IMR-90 (cell line): ENCODE data around the gene POLR2M. TPM values are rescaled to one million over a fixed set of nuclear protein-coding genes. Genes with fewer than 3 reads are reported as not detected.

Source experiments
- ATAC-seq: fragments of 200-7000 bp; cut with Tn5 transposase; 2 replicates; pipeline ENCODE4 v1.9.1; 2020; ENCODE audit warnings: low read depth, mild to moderate bottlenecking, moderate library complexity
- BruUV-seq: library from RNA; stranded (reverse); fragments of 400-500 nt; replicated peaks from 2 replicates; lab custom pipeline; 2021; lab: Mats Ljungman, UMichigan
- CTCF ChIA-PET: fragments of 300-600 bp; formaldehyde crosslinking; extraction: SDS; loops from one replicate; lab custom pipeline; 2021; ENCODE audit warnings: antibody characterized with exemption; lab: Yijun Ruan, JAX
- POLR2A ChIA-PET: fragments of 300-600 bp; sonication (Branson Sonifier 250); formaldehyde crosslinking; loops from one replicate; lab custom pipeline; 2022; ENCODE audit warnings: antibody characterized with exemption; ENCODE audit not compliant: unreplicated experiment; lab: Charles Lee
- DNase-seq: peaks from one replicate; pipeline ENCODE4 v3.0.0; 2013
- H2AFZ ChIP-seq: replicated peaks from 2 replicates; pipeline ENCODE3; 2013; ENCODE audit warnings: low read length, mild to moderate bottlenecking; ENCODE audit not compliant: poor library complexity
- H2AK5ac ChIP-seq: 2 replicates; pipeline ENCODE4 v1.6.1; 2013; ENCODE audit warnings: low read depth, low read length, inconsistent platforms
- H2AK9ac ChIP-seq: replicated peaks from 2 replicates; pipeline ENCODE3; 2013; ENCODE audit warnings: mild to moderate bottlenecking, low read depth, low read length, moderate library complexity; ENCODE audit not compliant: poor library complexity
- H2BK120ac ChIP-seq: 2 replicates; pipeline ENCODE4 v1.6.1; 2013; ENCODE audit warnings: low read depth, low read length, inconsistent platforms
- H2BK15ac ChIP-seq: 3 replicates; pipeline ENCODE4 v1.6.1; 2013; ENCODE audit warnings: low read depth, low read length, inconsistent platforms
- H2BK20ac ChIP-seq: 2 replicates; pipeline ENCODE4 v1.6.1; 2013; ENCODE audit warnings: low read depth, mild to moderate bottlenecking, inconsistent platforms, low read length, moderate library complexity
- H2BK5ac ChIP-seq: 2 replicates; pipeline ENCODE4 v1.6.1; 2013; ENCODE audit warnings: mild to moderate bottlenecking, low read depth, low read length, inconsistent platforms; ENCODE audit not compliant: poor library complexity, severe bottlenecking
- H3K14ac ChIP-seq: replicated peaks from 2 replicates; pipeline ENCODE4 v1.6.1; 2013; ENCODE audit warnings: low read depth, low read length, inconsistent platforms
- H3K18ac ChIP-seq: 2 replicates; pipeline ENCODE4 v1.6.1; 2013; ENCODE audit warnings: low read depth, low read length, control low read depth
- H3K23ac ChIP-seq: 2 replicates; pipeline ENCODE4 v1.6.1; 2013; ENCODE audit warnings: low read depth, low read length, inconsistent platforms
- H3K27ac ChIP-seq: 2 replicates; pipeline ENCODE4 v1.5.1; 2013; ENCODE audit warnings: mild to moderate bottlenecking, control low read depth, low read length; ENCODE audit not compliant: insufficient read depth
- H3K27me3 ChIP-seq: 2 replicates; pipeline ENCODE4 v1.6.1; 2013; ENCODE audit warnings: low read length; ENCODE audit not compliant: control insufficient read depth, insufficient read depth
- H3K36me3 ChIP-seq: 2 replicates; pipeline ENCODE4 v1.6.1; 2013; ENCODE audit warnings: low read length, mixed read lengths; ENCODE audit not compliant: control insufficient read depth, insufficient read depth
- H3K4ac ChIP-seq: 2 replicates; pipeline ENCODE4 v1.6.1; 2013; ENCODE audit warnings: low read depth, low read length, inconsistent platforms
- H3K4me1 ChIP-seq: 2 replicates; pipeline ENCODE4 v1.6.1; 2013; ENCODE audit warnings: low read length, mixed read lengths; ENCODE audit not compliant: control insufficient read depth, insufficient read depth
- H3K4me2 ChIP-seq: 2 replicates; pipeline ENCODE4 v1.6.1; 2013; ENCODE audit warnings: low read depth, mild to moderate bottlenecking, control low read depth, low read length, moderate library complexity
- H3K4me3 ChIP-seq: 2 replicates; pipeline ENCODE4 v1.5.1; 2013; ENCODE audit warnings: low read depth, mild to moderate bottlenecking, control low read depth, low read length, moderate library complexity; ENCODE audit not compliant: insufficient read depth
- H3K56ac ChIP-seq: 2 replicates; pipeline ENCODE4 v1.6.1; 2013; ENCODE audit warnings: low read length, inconsistent platforms; ENCODE audit not compliant: insufficient read depth; ENCODE audit errors: extremely low read depth
- H3K79me1 ChIP-seq, 2 experiments: 2 replicates each; pipeline ENCODE4 v1.6.1; 2013; ENCODE audit warnings: low read length in 2 of 2, inconsistent platforms in 1 of 2, low read depth in 1 of 2
- H3K9ac ChIP-seq: 2 replicates; pipeline ENCODE4 v1.6.1; 2013; ENCODE audit warnings: low read depth, low read length, control low read depth
- H3K9me1 ChIP-seq: 2 replicates; pipeline ENCODE4 v1.6.1; 2013; ENCODE audit warnings: low read length, inconsistent platforms; ENCODE audit not compliant: insufficient read depth
- H3K9me3 ChIP-seq: 2 replicates; pipeline ENCODE4 v1.6.1; 2013; ENCODE audit warnings: low read length; ENCODE audit not compliant: control insufficient read depth, insufficient read depth
- H4K20me1 ChIP-seq: 2 replicates; pipeline ENCODE4 v1.6.1; 2013; ENCODE audit warnings: low read length, inconsistent platforms; ENCODE audit not compliant: insufficient read depth
- H4K5ac ChIP-seq: 2 replicates; pipeline ENCODE4 v1.6.1; 2013; ENCODE audit warnings: mild to moderate bottlenecking, low read depth, low read length, control low read depth
- H4K8ac ChIP-seq, 2 experiments: 2 replicates each; pipeline ENCODE4 v1.6.1; 2013; ENCODE audit warnings: low read depth in 2 of 2, low read length in 2 of 2, control low read depth in 1 of 2, inconsistent platforms in 1 of 2
- H4K91ac ChIP-seq: 2 replicates; pipeline ENCODE4 v1.6.1; 2013; ENCODE audit warnings: low read depth, low read length, inconsistent platforms; ENCODE audit not compliant: insufficient read depth
- FOS ChIP-seq: fragments of 150-350 bp; IDR thresholded peaks from 2 replicates; pipeline ENCODE4 v1.6.1; 2016; ENCODE audit warnings: low read depth, low read length
- SMC3 ChIP-seq: fragments of 150-350 bp; IDR thresholded peaks from 2 replicates; pipeline ENCODE4 v1.6.1; 2016; ENCODE audit warnings: low read depth, mild to moderate bottlenecking, antibody characterized with exemption, low read length, moderate library complexity
- WGBS, 2 experiments: methylation state at CpG; one replicate each; pipeline versions ENCODE4 v1.1.5 to v1.1.7; 2013; ENCODE audit warnings: missing lambda C conversion rate in 2 of 2; ENCODE audit not compliant: insufficient read length in 1 of 2; ENCODE audit errors: extremely low coverage in 2 of 2; 5-methylcytosine and 5-hydroxymethylcytosine counted together
- dilution Hi-C: fragments of 300-500 bp; cut with HindIII; formaldehyde crosslinking; loops from one replicate; pipeline ENCODE4 v1.14.3; 2018; ENCODE audit warnings: low sequenced_read_pairs; ENCODE audit not compliant: unreplicated experiment
- in situ Hi-C: fragments of 300-500 bp; cut with MboI; formaldehyde crosslinking; loops from 3 replicates; pipeline ENCODE4 v1.14.3; 2019; ENCODE audit warnings: low sequenced_read_pairs, inconsistent platforms, mixed read lengths
- intact Hi-C: fragments of 100-400 bp; cut with micrococcal nuclease; formaldehyde crosslinking; loops from 2 replicates; pipeline ENCODE4 v1.10.0; 2022
- polyA plus RNA-seq, 3 experiments: library from polyadenylated mRNA; depleted of rRNA; stranded (reverse); fragments of >200 nt; gene quantifications; 2 replicates each; pipeline ENCODE4 v1.2.3, GENCODE V29; 2012; ENCODE audit warnings: low replicate concordance in 1 of 3
- total RNA-seq: library from RNA; depleted of rRNA; stranded (reverse); fragments of >200 nt; gene quantifications from 2 replicates; pipeline ENCODE4 v1.2.3, GENCODE V29; 2012

The POLR2M gene
- total and polyA plus RNA-seq, 2 of the 4 experiments (the other 2 are of a cell fraction) = 60.8 to 117 TPM

DNA sequence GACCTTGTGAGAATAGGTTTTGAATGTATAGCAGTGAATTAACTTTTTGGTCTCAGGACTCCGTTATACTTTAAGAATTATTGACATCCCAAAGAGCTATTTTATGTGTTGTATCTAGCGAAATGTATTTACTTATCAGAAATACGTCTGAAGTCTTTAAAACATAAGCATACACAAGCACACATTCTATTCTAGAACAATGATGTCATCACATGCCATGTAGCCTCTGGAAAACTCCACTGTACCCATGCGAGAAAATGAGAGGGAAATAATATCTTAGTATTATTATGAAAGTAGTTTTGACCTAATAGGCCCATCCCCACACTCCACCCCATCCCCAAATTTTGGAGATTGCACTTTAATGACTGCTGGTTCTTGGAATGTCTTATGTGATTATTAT is 1.5 kb downstream of the POLR2M start:
- H4K5ac ChIP-seq = no peak overlapping the region
- no peaks in the 10 kb centered on the region for H3K4me1 ChIP-seq
- intact Hi-C loops = loop anchor here (5.0 kb wide), 1 partner anchor 151 kb away; no protein-coding TSS in a partner anchor
- H2AFZ ChIP-seq = no peak overlapping the region
- H2AK9ac ChIP-seq = no peak overlapping the region
- H2BK15ac ChIP-seq = no peak overlapping the region
- in situ Hi-C loops = no loop called here
- ATAC-seq (no peak), DNase-seq (peak; percentile 64)
- H2BK5ac ChIP-seq = no peak overlapping the region
- dilution Hi-C loops = no loop called here
- H2AK5ac ChIP-seq = no peak overlapping the region
- peaks cover 20% of the 10 kb centered on the region for H3K36me3 ChIP-seq
- no peaks in the 10 kb centered on the region for H3K27me3 ChIP-seq
- H3K14ac ChIP-seq = no peak overlapping the region
- H3K9me3 ChIP-seq = no peaks in the 10 kb centered on the region
- peak overlapping the region; percentile 95 for H3K4me2 ChIP-seq
- peak overlapping the region; percentile 32; the same call in 1 of the 2 replicates for H3K23ac ChIP-seq
- ChIA-PET POLR2A (no interaction called here), CTCF (interaction anchor here (1.2 kb wide), 1 partner anchor 40 kb away, joined by 4 read pairs; no protein-coding TSS in a partner anchor)
- no peak overlapping the region for H2BK20ac ChIP-seq
- H3K4me3 ChIP-seq = peak overlapping the region; percentile 95; the same call in 1 of the 2 replicates
- no peak overlapping the region for H2BK120ac ChIP-seq
- H4K91ac ChIP-seq = no peak overlapping the region
- no peak for TF ChIP-seq SMC3
- no peak for TF ChIP-seq FOS
- H3K9ac ChIP-seq = no peak overlapping the region
- no peak overlapping the region for H3K27ac ChIP-seq
- no peak overlapping the region for H3K18ac ChIP-seq
- peaks cover 5% of the 10 kb centered on the region for H3K9me1 ChIP-seq
- peaks cover 22 to 36% of the 10 kb centered on the region in 2 experiments for H3K79me1 ChIP-seq
- no peak overlapping the region for H3K56ac ChIP-seq
- no CpG with 5 or more reads among the region's 4 CpGs for WGBS, 2 experiments
- no peak overlapping the region for H4K8ac ChIP-seq
- no peak overlapping the region for H3K4ac ChIP-seq
- no peaks in the 10 kb centered on the region for H4K20me1 ChIP-seq
- no TSS peak for BruUV-seq
